ENCODE results near the gene HOXA4.

Gene HOXA4

DNA sequence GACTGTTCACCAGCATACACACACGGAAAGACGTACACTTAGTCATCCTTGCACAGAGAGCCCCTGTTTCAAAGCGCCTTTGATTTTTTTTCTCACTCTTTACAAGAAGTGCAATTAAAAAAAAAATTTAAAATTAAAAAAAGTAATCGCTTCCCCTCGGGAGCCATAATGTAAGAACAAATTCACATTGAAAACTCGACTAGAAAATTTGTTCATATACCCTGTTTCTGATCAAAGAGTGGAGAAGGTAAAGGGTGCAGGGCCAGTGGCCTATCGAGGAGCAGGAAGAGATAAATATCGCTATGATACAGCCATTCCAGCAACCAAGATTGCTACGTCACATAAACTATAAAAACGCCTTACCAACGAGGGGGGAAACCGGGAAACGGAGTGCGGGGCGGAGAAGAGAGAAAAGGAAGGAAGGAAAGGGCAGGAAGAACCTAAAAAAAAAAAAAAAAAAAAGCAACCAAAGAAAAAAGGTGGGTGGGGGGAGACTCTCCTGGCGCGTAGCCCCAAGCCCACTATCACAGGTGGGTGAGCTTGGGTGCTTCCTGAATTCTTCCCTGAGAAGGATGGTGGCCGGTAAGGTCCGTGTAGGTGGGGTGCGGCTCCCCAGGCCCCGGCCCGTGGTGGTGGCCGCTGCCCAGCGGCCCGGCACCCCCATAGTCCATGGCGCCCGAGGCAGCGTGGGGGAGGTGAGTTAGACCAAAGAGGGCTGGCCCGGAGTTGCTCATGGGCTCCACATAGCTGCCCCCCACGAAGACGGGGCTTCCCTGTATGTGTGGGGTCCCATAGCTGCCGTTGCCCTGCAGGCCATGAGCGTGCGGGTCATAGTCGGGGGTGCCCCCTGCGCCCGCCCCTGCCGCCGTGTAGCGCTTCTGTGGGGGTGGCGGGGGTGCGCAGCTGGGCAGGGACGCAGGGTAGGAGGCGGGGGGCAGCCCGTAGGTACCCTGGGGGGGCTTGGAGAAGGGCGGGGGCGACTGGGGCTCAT, 22.9 kb downstream of the HOXA4 start:
- no peak overlapping the region for H3K4me3 ChIP-seq (ENCODE audit: low read depth, low read length)
- TF ChIP-seq, protein P1, sequence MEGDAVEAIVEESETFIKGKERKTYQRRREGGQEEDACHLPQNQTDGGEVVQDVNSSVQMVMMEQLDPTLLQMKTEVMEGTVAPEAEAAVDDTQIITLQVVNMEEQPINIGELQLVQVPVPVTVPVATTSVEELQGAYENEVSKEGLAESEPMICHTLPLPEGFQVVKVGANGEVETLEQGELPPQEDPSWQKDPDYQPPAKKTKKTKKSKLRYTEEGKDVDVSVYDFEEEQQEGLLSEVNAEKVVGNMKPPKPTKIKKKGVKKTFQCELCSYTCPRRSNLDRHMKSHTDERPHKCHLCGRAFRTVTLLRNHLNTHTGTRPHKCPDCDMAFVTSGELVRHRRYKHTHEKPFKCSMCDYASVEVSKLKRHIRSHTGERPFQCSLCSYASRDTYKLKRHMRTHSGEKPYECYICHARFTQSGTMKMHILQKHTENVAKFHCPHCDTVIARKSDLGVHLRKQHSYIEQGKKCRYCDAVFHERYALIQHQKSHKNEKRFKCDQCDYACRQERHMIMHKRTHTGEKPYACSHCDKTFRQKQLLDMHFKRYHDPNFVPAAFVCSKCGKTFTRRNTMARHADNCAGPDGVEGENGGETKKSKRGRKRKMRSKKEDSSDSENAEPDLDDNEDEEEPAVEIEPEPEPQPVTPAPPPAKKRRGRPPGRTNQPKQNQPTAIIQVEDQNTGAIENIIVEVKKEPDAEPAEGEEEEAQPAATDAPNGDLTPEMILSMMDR (IDR thresholded peaks at IDR 0.05; ENCODE audit: insufficient read depth, low read depth, low read length, missing control alignments) = no peak
- DNase-seq (ENCODE audit: low read depth) = no peak

DNA sequence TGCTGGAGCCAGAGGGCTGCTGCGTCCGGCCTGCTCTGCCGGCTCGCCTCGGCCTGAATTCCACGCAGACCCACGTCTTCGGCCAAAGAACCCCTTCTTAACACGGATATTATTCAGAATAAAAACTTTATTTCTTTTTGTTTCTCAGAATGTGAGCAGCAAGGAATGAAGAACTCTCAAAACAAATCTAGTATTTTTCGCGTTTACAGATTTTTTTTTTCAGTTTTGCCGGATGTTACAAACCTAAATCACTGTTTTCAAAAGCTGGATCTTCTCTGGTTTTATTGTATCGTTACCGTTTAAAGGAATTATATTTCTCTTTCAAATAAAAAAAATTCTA, 23.7 kb downstream of the HOXA4 start:
- no peak for DNase-seq (ENCODE audit: low read depth)
- no peak overlapping the region for H3K4me3 ChIP-seq (ENCODE audit: low read depth, low read length)
- TF ChIP-seq, protein P1 (IDR thresholded peaks at IDR 0.05; ENCODE audit: insufficient read depth, low read depth, low read length, missing control alignments) = no peak

DNA sequence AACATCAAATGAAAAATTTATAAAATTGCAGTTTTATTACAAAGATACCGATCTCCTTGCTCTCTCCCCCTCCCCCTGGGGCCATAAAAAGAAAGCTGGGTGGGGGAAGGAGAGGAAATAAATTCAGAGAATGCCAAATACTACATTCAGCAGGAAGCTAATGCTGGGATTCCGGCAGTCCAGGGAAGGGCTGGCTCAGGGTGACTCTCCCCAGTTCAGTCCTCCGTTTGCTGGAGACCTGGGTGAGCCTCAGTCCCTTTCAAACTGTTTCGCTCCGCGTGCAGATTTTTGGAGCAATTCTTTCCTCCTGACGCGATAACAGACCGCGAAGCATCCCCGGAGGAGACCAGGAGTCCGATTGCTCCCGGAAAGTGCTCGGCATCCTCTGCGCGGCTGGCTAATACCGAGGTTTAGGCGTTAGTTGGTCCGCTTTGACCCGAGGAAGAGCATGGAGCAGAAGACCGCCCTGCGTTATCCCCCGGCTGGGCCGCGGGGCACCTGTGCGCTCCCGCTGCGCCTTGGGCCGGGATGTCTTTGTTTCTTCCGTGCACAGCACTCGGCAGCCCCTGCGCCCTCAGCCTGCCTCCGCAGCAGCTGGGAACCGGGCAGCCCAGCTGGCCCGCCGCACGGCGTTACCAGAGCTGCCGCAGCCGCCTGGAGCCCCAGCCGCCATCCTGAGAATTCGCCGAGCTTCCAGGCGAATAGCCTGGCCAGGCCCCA, 24.2 kb downstream of the HOXA4 start:
- TF ChIP-seq, protein P1 (IDR thresholded peaks at IDR 0.05; ENCODE audit: insufficient read depth, low read depth, low read length, missing control alignments) = no peak
- DNase-seq (ENCODE audit: low read depth) = no peak
- H3K4me3 ChIP-seq (ENCODE audit: low read depth, low read length) = no peak overlapping the region

DNA sequence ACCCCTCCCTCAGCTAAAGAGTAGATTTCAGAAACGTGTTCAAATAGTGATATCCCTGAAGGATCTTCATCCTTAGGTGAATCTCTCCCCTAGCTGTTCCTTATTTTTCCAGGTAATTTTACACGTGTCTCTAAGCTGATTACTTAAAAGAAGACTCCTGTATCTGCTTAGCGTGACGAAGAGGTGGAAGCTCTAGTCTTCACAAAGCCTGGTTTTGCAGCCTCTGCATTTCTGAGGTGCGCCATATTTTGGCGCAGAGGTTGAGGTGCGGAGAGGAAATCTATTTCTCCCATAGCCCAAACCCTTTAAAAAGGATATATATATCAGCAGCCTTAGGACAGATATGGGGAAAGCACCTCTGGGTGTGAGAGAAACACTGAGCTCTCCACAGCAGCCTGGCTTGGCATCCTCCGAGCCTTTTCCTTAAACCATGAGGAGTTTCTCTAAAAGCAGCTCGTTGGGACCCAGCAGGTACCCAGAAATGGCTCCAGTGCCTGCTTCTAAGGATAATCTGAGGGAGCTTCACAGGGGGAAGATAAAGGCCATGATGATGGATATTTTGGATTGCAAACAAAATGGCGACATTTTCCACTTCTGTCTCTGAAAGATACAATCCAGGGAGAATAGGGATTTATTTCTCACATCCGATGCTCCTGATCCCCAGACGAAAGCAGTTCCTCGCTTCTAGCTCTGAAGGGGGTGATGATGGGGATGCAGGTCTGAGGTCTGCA, 25.1 kb downstream of the HOXA4 start:
- H3K4me3 ChIP-seq (ENCODE audit: low read depth, low read length) = no peak overlapping the region
- no peak for DNase-seq (ENCODE audit: low read depth)
- TF ChIP-seq, protein P1 (IDR thresholded peaks at IDR 0.05; ENCODE audit: insufficient read depth, low read depth, low read length, missing control alignments) = no peak

DNA sequence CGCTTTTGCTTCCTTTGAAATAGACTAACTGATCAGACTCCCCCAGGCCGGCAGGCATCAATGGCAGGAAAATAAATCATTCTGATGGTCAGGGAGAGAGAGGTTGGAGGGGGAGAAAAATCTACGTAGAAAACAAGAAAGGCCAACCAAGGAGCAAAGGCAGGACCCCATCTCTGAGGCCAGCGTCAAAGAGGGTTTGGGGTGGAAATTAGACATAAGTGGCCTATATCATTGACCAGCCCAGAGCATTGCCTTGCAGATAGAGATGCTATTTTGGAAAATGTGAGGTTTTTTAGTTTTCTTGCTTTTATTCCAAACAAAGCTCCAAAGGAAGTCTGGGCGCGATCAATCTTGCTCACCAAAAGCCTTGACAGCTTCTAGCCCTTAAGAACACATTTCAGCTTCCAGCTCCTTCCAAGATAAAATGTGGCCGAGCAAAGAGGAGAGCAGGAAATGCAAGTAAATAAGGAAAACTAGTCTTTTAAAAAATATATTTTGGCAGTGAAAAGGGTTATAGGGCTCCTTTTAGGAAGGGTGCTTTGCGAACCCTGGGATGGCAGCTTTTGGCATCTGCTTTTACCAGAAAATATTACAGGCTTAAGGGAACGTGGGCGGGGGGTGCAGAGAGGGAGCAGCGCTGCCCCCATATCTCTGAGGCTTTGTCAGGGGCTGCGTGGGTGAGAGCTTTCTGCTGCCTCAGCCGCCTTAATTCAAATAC, 26.1 kb downstream of the HOXA4 start:
- DNase-seq (ENCODE audit: low read depth) = no peak
- no peak overlapping the region for H3K4me3 ChIP-seq (ENCODE audit: low read depth, low read length)
- TF ChIP-seq, protein P1 (IDR thresholded peaks at IDR 0.05; ENCODE audit: insufficient read depth, low read depth, low read length, missing control alignments) = no peak

All from GM12865 (cell line).